K562 (cell line): ENCODE results near the gene C15orf62. TPM values are rescaled to one million over a fixed set of nuclear protein-coding genes. Genes with fewer than 3 reads are reported as not detected.

Source experiments
- ARNT ChIP-seq, 2 experiments: fragments of 450-650 bp; IDR thresholded peaks; 2 replicates each; pipeline ENCODE4 v1.6.1; 2016; ENCODE audit warnings: mild to moderate bottlenecking in 1 of 2
- ETV6 ChIP-seq, 3 experiments: fragments of 150-350 bp in 1 of 3; sonication (generic) in 1 of 3; formaldehyde crosslinking in 1 of 3; IDR thresholded peaks; 2 replicates each; pipeline versions ENCODE4 v1.6.1 to v1.8.0; 2014 to 2022; ENCODE audit warnings: borderline replicate concordance in 2 of 3, low read depth in 2 of 3, antibody characterized with exemption in 1 of 3, low read length in 1 of 3, mild to moderate bottlenecking in 1 of 3, missing genetic modification reagents in 1 of 3
- FOSL1 ChIP-seq: fragments of 200-800 bp; sonication (Bioruptor generic); conservative IDR thresholded peaks from 2 replicates; pipeline ENCODE4 v1.6.1; 2016; ENCODE audit warnings: missing genetic modification characterization, missing compliant biosample characterization
- HDAC8 ChIP-seq: fragments of 450-650 bp; IDR thresholded peaks from 2 replicates; pipeline ENCODE4 v1.6.1; 2016; ENCODE audit warnings: mild to moderate bottlenecking, missing genetic modification characterization, moderate library complexity, missing compliant biosample characterization
- HLTF ChIP-seq: fragments of 450-650 bp; IDR thresholded peaks from 2 replicates; pipeline ENCODE4 v1.6.1; 2016
- MCM5 ChIP-seq: fragments of 450-650 bp; IDR thresholded peaks from 2 replicates; pipeline ENCODE4 v1.6.1; 2016; ENCODE audit warnings: low read depth
- MED1 ChIP-seq: sonication (generic); formaldehyde crosslinking; IDR thresholded peaks from 2 replicates; pipeline ENCODE4 v1.8.1; 2023; ENCODE audit warnings: missing genetic modification reagents, borderline replicate concordance
- NONO ChIP-seq, 2 experiments: fragments of 200-400 bp in 1 of 2; fragments of 450-650 bp in 1 of 2; formaldehyde crosslinking in 1 of 2; IDR thresholded peaks; 2 replicates each; pipeline ENCODE4 v1.6.1; 2017; ENCODE audit warnings: low read depth in 2 of 2, mild to moderate bottlenecking in 2 of 2, moderate library complexity in 2 of 2, low read length in 1 of 2
- POLR2G ChIP-seq: fragments of 200-400 bp; formaldehyde crosslinking; IDR thresholded peaks from 2 replicates; pipeline ENCODE4 v1.6.1; 2017; ENCODE audit warnings: low read depth, mild to moderate bottlenecking, antibody characterized with exemption, low read length, moderate library complexity
- POLR3A ChIP-seq: IDR thresholded peaks from 2 replicates; pipeline ENCODE4 v1.6.1; 2011; ENCODE audit warnings: borderline replicate concordance, mild to moderate bottlenecking, moderate library complexity; ENCODE audit not compliant: insufficient read length, insufficient read depth; ENCODE audit errors: extremely low read depth
- SIX5 ChIP-seq, 2 experiments: IDR thresholded peaks; 2 replicates each; pipeline ENCODE4 v1.6.1; 2011; ENCODE audit warnings: low read length in 2 of 2, borderline replicate concordance in 1 of 2, low read depth in 1 of 2, mild to moderate bottlenecking in 1 of 2, moderate library complexity in 1 of 2; ENCODE audit not compliant: insufficient read depth in 1 of 2
- SREBF1 ChIP-seq: fragments of 150-350 bp; IDR thresholded peaks from 2 replicates; pipeline ENCODE4 v1.6.1; 2014; ENCODE audit warnings: antibody characterized with exemption, low read depth, low read length, borderline replicate concordance
- STAT5A ChIP-seq: IDR thresholded peaks from 2 replicates; pipeline ENCODE4 v1.6.1; 2012; ENCODE audit warnings: low read length, inconsistent platforms, borderline replicate concordance
- TAF9B ChIP-seq: fragments of 450-650 bp; IDR thresholded peaks from 2 replicates; pipeline ENCODE4 v1.6.1; 2018; ENCODE audit warnings: mild to moderate bottlenecking; ENCODE audit not compliant: partially characterized antibody
- TCF7 ChIP-seq: sonication (generic); IDR thresholded peaks from 2 replicates; pipeline ENCODE4 v1.6.1; 2016; ENCODE audit warnings: antibody characterized with exemption, borderline replicate concordance
- ZNF175 ChIP-seq: fragments of 200-800 bp; sonication (Bioruptor generic); IDR thresholded peaks from 2 replicates; pipeline ENCODE4 v1.6.1; 2016; ENCODE audit warnings: low read depth, mild to moderate bottlenecking, missing genetic modification characterization, missing compliant biosample characterization
- ZNF707 ChIP-seq: fragments of 250-450 bp; sonication (Bioruptor Pico); conservative IDR thresholded peaks from 2 replicates; pipeline ENCODE4 v1.8.0; 2022; ENCODE audit warnings: inconsistent platforms, mild to moderate bottlenecking, moderate library complexity
- ZSCAN29 ChIP-seq: fragments of 450-650 bp; IDR thresholded peaks from 2 replicates; pipeline ENCODE4 v1.6.1; 2017
- polyA plus RNA-seq, 8 experiments: library from polyadenylated mRNA; depleted of rRNA in 4 of 8; stranded (reverse) in 5 of 8; unstranded in 3 of 8; fragments of >200 nt; fragmentation: Nextera tagmentation in 2 of 8; fragmentation: Illumina TruSeq in 1 of 8; extraction: Ambion mirVana in 2 of 8; extraction: Trizol in 1 of 8; gene quantifications; 2 replicates each; pipeline versions ENCODE4 v1.2.1 to v1.2.3, GENCODE V29; 2011 to 2014; ENCODE audit warnings: inconsistent platforms in 1 of 8, missing spikeins in 1 of 8
- total RNA-seq, 7 experiments: library from RNA; depleted of rRNA in 6 of 7; stranded (reverse); fragments of >200 nt in 6 of 7; fragmentation: Illumina TruSeq in 2 of 7; extraction: Trizol in 2 of 7; gene quantifications; 2 replicates each; pipeline versions ENCODE4 v1.2.1 to v1.2.3, GENCODE V29; 2011 to 2021; ENCODE audit warnings: low replicate concordance in 1 of 7
- TF ChIP-seq, protein P1 (sequence below): fragments of 450-650 bp; IDR thresholded peaks from 2 replicates; pipeline ENCODE4 v1.6.1; 2016; ENCODE audit warnings: low read depth, mild to moderate bottlenecking, moderate library complexity
- TF ChIP-seq, protein P2 (sequence below): fragments of 250-450 bp; sonication (Bioruptor Pico); IDR thresholded peaks from 2 replicates; pipeline ENCODE4 v1.8.0; 2021; ENCODE audit warnings: mild to moderate bottlenecking, moderate library complexity
- TF ChIP-seq, protein P3 (sequence below): fragments of 450-650 bp; IDR thresholded peaks from 2 replicates; pipeline ENCODE4 v1.6.1; 2016; ENCODE audit warnings: missing biosample characterization, missing genetic modification characterization

Gene C15orf62
- total and polyA plus RNA-seq, 9 of the 15 experiments (the other 6 are each of a cell fraction or from before 2014, with no cell fraction given): 0.01 to 0.76 (median 0.30) TPM; not detected in 1

DNA sequence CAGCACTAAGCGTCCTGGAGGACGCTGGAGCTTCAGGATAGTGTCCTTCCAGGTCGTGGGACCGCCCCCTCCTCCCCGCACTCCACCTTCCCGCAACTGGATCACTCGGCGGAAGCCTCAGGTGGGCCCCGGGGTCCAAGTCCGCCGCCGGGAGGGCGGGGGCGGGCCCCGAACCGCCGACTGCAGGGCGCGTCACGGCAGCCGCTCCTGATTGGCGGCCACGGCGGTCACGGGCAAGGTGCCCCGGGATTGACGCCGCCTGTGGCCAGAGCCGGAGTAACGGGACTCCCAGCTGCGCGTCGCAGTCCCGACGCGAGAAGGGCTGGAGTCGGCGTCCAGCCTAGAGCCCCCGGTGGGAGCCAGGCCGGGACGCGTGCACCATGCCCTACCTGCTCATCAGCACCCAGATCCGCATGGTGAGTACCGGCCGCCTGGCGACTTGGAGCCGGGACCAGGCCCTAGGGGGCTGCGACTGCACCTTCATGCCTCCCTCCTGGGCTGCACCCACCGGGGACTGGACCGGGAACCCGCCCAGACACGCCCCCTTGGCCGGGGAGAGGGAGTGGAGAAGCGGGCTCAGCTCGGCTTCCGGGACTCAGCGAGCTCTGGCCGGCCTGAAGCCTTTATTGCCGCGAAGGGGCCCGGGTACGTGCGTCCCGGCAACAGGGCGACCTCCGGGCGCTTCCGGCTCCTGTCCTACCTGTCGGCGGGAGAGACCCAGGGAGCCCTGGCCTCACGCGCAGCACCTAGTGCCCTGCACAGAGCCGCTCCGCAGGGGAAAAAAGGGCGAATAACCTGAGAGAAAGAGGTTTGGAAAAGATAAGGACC, 5.8 kb upstream of the C15orf62 start, which contains the start of gene GCHFR (continued):
- TF ChIP-seq POLR3A (no peak), TCF7 (no peak), FOSL1 (tag) (no peak), ZNF175 (CRISPR knock-in tag) (no peak), HLTF (no peak), HDAC8 (tag) (no peak; the same call in 1 of the 2 replicates), ETV6 (IDR thresholded peaks at IDR 0.05; ENCODE audit: borderline replicate concordance in 1 of 2, low read depth in 2 of 2, low read length in 1 of 2) (no peak), ETV6 (CRISPR knock-in tag; IDR thresholded peaks at IDR 0.05; ENCODE audit: borderline replicate concordance) (no peak; the same call in 1 of the 2 replicates), ZSCAN29 (no peak), SIX5 (IDR thresholded peaks at IDR 0.05; ENCODE audit: borderline replicate concordance in 1 of 2, insufficient read depth in 1 of 2, low read depth in 1 of 2, low read length in 2 of 2) (no peak), MCM5 (no peak), POLR2G (peak; percentile 88), MED1 (CRISPR knock-in tag) (no peak), STAT5A (no peak; the same call in 1 of the 2 replicates), ZNF707 (CRISPR knock-in tag) (no peak), SREBF1 (no peak), ARNT (IDR thresholded peaks at IDR 0.05) (no peak), NONO (IDR thresholded peaks at IDR 0.05; ENCODE audit: low read depth in 2 of 2, low read length in 1 of 2) (peak in 1 of 2 experiments; percentile 68; a peak in 1 of 4 replicates), TAF9B (no peak)
- TF ChIP-seq, protein P1, sequence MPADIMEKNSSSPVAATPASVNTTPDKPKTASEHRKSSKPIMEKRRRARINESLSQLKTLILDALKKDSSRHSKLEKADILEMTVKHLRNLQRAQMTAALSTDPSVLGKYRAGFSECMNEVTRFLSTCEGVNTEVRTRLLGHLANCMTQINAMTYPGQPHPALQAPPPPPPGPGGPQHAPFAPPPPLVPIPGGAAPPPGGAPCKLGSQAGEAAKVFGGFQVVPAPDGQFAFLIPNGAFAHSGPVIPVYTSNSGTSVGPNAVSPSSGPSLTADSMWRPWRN: no peak
- TF ChIP-seq, protein P2, sequence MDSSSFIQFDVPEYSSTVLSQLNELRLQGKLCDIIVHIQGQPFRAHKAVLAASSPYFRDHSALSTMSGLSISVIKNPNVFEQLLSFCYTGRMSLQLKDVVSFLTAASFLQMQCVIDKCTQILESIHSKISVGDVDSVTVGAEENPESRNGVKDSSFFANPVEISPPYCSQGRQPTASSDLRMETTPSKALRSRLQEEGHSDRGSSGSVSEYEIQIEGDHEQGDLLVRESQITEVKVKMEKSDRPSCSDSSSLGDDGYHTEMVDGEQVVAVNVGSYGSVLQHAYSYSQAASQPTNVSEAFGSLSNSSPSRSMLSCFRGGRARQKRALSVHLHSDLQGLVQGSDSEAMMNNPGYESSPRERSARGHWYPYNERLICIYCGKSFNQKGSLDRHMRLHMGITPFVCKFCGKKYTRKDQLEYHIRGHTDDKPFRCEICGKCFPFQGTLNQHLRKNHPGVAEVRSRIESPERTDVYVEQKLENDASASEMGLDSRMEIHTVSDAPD: no peak
- TF ChIP-seq, protein P3, sequence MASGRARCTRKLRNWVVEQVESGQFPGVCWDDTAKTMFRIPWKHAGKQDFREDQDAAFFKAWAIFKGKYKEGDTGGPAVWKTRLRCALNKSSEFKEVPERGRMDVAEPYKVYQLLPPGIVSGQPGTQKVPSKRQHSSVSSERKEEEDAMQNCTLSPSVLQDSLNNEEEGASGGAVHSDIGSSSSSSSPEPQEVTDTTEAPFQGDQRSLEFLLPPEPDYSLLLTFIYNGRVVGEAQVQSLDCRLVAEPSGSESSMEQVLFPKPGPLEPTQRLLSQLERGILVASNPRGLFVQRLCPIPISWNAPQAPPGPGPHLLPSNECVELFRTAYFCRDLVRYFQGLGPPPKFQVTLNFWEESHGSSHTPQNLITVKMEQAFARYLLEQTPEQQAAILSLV: no peak
